Panc1 (cell line): ENCODE results near the gene KMT2C.

Source experiments
- CTCF ChIP-seq: fragments of 450-650 bp; IDR thresholded peaks from 2 replicates; pipeline ENCODE4 v1.5.1; 2017; ENCODE audit warnings: mild to moderate bottlenecking
- POLR2AphosphoS5 ChIP-seq: IDR thresholded peaks from 2 replicates; pipeline ENCODE4 v1.6.1; 2012; ENCODE audit warnings: mild to moderate bottlenecking, low read depth, low read length, moderate library complexity
- REST ChIP-seq, 2 experiments: IDR thresholded peaks; 2 replicates each; pipeline ENCODE4 v1.6.1; 2011 to 2012; ENCODE audit warnings: low read depth in 2 of 2, control low read depth in 1 of 2, low read length in 1 of 2, mild to moderate bottlenecking in 1 of 2, moderate library complexity in 1 of 2; ENCODE audit not compliant: insufficient read depth in 1 of 2
- SIN3A ChIP-seq: IDR thresholded peaks from 2 replicates; pipeline ENCODE4 v1.6.1; 2012; ENCODE audit warnings: low read depth, mild to moderate bottlenecking, low read length, moderate library complexity, borderline replicate concordance; ENCODE audit not compliant: insufficient read depth

- TF ChIP-seq POLR2AphosphoS5 (no peak), CTCF (no peak), SIN3A (no peak), REST (IDR thresholded peaks at IDR 0.05; ENCODE audit: insufficient read depth in 1 of 2, low read depth in 2 of 2, low read length in 1 of 2) (no peak)
These were observed 299.1 kb downstream of the KMT2C start for GRCh38 chr7:152136686-152137085.
